ENCODE data around the gene FERMT2. TPM values are rescaled to one million over a fixed set of nuclear protein-coding genes. Genes with fewer than 3 reads are reported as not detected.

FERMT2 gene
- total and polyA plus RNA-seq, 9 of the 15 experiments (the other 6 are each of a cell fraction or from before 2014, with no cell fraction given) = 0.10 to 1.3 (median 0.40) TPM

DNA sequence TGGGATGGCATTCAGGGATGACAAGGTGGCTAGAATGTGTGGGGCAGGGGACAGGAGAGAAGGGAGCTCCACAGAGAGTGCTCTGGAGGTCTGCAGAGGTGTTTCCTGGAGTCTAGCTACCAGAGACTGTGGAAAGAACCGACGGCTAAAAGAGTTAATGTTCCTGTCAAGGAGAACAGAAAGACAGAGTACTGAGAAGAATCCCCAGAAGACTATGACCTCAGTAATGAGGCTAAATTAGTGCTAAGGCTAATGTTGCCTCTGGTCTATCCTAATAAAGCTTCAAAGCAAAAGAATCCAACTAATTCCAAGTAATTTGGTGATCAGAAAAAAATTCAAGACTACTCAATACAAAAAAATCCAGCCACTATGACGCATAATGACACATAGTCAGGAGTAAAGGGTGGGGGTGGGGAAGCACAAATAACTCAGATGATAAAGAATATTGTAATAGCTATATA, 44.7 kb downstream of the FERMT2 start:
- Histone ChIP-seq H3K4me2 (ENCODE audit: insufficient read depth, low read length) (no peak overlapping the region), H4K20me1 (replicated peaks; ENCODE audit: control insufficient read depth, insufficient read depth, low read length) (no peaks in the 10 kb centered on the region), H3K9ac (ENCODE audit: insufficient read depth in 1 of 2, low read depth in 2 of 2, low read length in 2 of 2) (no peak overlapping the region), H3K36me3 (ENCODE audit: control insufficient read depth, insufficient read depth, low read length) (no peaks in the 10 kb centered on the region), H3K9me3 (replicated peaks; ENCODE audit: control insufficient read depth, insufficient read depth, low read depth, low read length) (no peaks in the 10 kb centered on the region), H3K27ac (ENCODE audit: extremely low read depth, low read depth, low read length) (no peak overlapping the region), H3K9me1 (ENCODE audit: control insufficient read depth, insufficient read depth, low read length) (no peaks in the 10 kb centered on the region), H3K4me3 (no peak overlapping the region), H3K27me3 (ENCODE audit: control insufficient read depth in 2 of 2, insufficient read depth in 2 of 2, low read length in 2 of 2) (no peaks in the 10 kb centered on the region), H3K79me2 (ENCODE audit: control insufficient read depth, insufficient read depth, low read length) (no peaks in the 10 kb centered on the region), H2AFZ (ENCODE audit: low read depth, low read length) (no peak overlapping the region), H3K4me1 (replicated peaks in 1 of 2; ENCODE audit: control insufficient read depth in 2 of 2, insufficient read depth in 2 of 2, low read length in 2 of 2) (no peaks in the 10 kb centered on the region)
- intact Hi-C loops (cut with micrococcal nuclease) (no loop called here), in situ Hi-C loops (cut with MboI) (no loop called here)
- WGBS (ENCODE audit: insufficient coverage, low coverage, missing lambda C conversion rate) = 19% methylated on average over 3 of the region's 3 CpGs
- no peak for TF ChIP-seq SIN3B (IDR thresholded peaks at IDR 0.05; ENCODE audit: low read depth)
- TF ChIP-seq TCF7L2 (IDR thresholded peaks at IDR 0.05; ENCODE audit: low read depth, low read length) = no peak
- no peak for TF ChIP-seq NR1H2 (CRISPR knock-in tag; IDR thresholded peaks at IDR 0.05)
- TF ChIP-seq FOSL1 (tag; conservative IDR thresholded peaks at IDR 0.05) = 0 out of 2 replicates have a peak, but pooled peaks have one; percentile 14
- DNase-seq (ENCODE audit: extremely low read depth in 1 of 4, low spot score in 3 of 4) (no peak), FAIRE-seq (no peak), ATAC-seq (no peak)
- BruUV-seq (replicated peaks) = no TSS peak
- POLR2A ChIA-PET = interaction anchor here (0.7 kb wide), 1 partner anchor 109 kb away, joined by 5 read pairs; no protein-coding TSS in a partner anchor
- CTCF ChIA-PET (ENCODE audit: low intra/inter-chr PET ratio) = no interaction called here

DNA sequence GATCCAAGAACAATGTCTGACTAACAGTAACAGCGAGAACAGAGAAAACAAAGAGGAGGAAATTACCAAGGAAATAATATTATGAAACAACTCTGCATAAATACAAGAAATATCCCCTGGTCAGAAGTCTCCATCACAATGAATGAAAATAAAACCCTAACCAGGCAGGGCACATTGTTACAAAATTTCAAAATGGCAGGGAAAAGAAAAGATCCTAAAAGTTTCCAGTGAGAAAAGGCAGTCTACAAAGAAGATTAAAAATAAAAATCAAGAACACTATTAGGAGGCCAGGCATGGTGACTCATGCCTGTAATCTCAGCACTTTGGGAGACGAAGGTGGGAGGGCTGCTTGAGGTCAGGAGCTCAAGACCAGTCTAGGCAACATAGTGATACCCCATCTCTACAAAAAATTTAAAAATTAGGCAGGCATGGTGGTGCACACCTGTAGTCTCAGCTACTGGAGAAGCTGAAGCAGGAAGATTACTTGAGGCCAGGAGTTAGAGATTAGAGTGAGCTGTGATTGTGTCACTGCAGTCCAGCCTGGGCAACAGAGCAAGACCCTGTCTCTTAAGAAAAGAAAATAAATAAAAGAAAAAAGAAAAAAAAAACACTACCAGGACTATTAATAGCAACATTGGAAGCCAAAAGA, 47.8 kb downstream of the FERMT2 start:
- Histone ChIP-seq H3K36me3 (ENCODE audit: control insufficient read depth, insufficient read depth, low read length) (no peaks in the 10 kb centered on the region), H3K27me3 (ENCODE audit: control insufficient read depth in 2 of 2, insufficient read depth in 2 of 2, low read length in 2 of 2) (no peaks in the 10 kb centered on the region), H3K4me3 (no peak overlapping the region), H3K9me3 (replicated peaks; ENCODE audit: control insufficient read depth, insufficient read depth, low read depth, low read length) (no peaks in the 10 kb centered on the region), H3K27ac (ENCODE audit: extremely low read depth, low read depth, low read length) (no peak overlapping the region), H4K20me1 (replicated peaks; ENCODE audit: control insufficient read depth, insufficient read depth, low read length) (no peaks in the 10 kb centered on the region), H3K9ac (ENCODE audit: insufficient read depth in 1 of 2, low read depth in 2 of 2, low read length in 2 of 2) (no peak overlapping the region), H3K9me1 (ENCODE audit: control insufficient read depth, insufficient read depth, low read length) (no peaks in the 10 kb centered on the region), H3K4me2 (ENCODE audit: insufficient read depth, low read length) (no peak overlapping the region), H2AFZ (ENCODE audit: low read depth, low read length) (no peak overlapping the region), H3K4me1 (replicated peaks in 1 of 2; ENCODE audit: control insufficient read depth in 2 of 2, insufficient read depth in 2 of 2, low read length in 2 of 2) (no peaks in the 10 kb centered on the region), H3K79me2 (ENCODE audit: control insufficient read depth, insufficient read depth, low read length) (no peaks in the 10 kb centered on the region)
- WGBS (ENCODE audit: insufficient coverage, low coverage, missing lambda C conversion rate) = 0% methylated on average over 2 of the region's 2 CpGs
- intact Hi-C loops (cut with micrococcal nuclease) = no loop called here
- BruUV-seq (replicated peaks) = no TSS peak
- no peak for FAIRE-seq
- TF ChIP-seq ERF (CRISPR knock-in tag; IDR thresholded peaks at IDR 0.05) (no peak), JUND (IDR thresholded peaks at IDR 0.05; ENCODE audit: borderline replicate concordance, low read depth, low read length) (peak; percentile 19; the same call in 1 of the 2 replicates), JUND (tag; IDR thresholded peaks at IDR 0.05; ENCODE audit: borderline replicate concordance, low read depth, low read length) (no peak), KDM1A (IDR thresholded peaks at IDR 0.05) (peak in 1 of 2 experiments; percentile 8; a peak in 1 of 4 replicates)
- TF ChIP-seq, protein P1, sequence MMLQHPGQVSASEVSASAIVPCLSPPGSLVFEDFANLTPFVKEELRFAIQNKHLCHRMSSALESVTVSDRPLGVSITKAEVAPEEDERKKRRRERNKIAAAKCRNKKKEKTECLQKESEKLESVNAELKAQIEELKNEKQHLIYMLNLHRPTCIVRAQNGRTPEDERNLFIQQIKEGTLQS (IDR thresholded peaks at IDR 0.05) = peak; percentile 9; the same call in 1 of the 2 replicates
- TF ChIP-seq, protein P1 (CRISPR knock-in tag; conservative IDR thresholded peaks at IDR 0.05) = no peak
- in situ Hi-C loops (cut with MboI) = no loop called here
- POLR2A ChIA-PET = no interaction called here
- CTCF ChIA-PET (ENCODE audit: low intra/inter-chr PET ratio) = no interaction called here
- DNase-seq (ENCODE audit: extremely low read depth in 1 of 4, low spot score in 3 of 4) = no peak
- ATAC-seq = no peak

Measured in K562 (cell line).